Fibroblast of villous mesenchyme (primary cell): ENCODE measurements around the gene GDF2. TPM values are rescaled to one million over a fixed set of nuclear protein-coding genes. Genes with fewer than 3 reads are reported as not detected.

Source experiments
- DNase-seq: peaks from one replicate; pipeline ENCODE4 v3.0.0-alpha.2; 2010; ENCODE audit warnings: low read depth
- H3K4me3 ChIP-seq: 2 replicates; pipeline ENCODE4 v1.5.1; 2011; ENCODE audit warnings: low read depth, mild to moderate bottlenecking, low read length
- CTCF ChIP-seq: IDR thresholded peaks from 2 replicates; pipeline ENCODE4 v1.5.1; 2012; ENCODE audit warnings: low read depth, mild to moderate bottlenecking, low read length; ENCODE audit not compliant: insufficient read depth
- total RNA-seq: library from RNA; depleted of rRNA; stranded (reverse); fragments of >200 nt; gene quantifications from 2 replicates; pipeline ENCODE4 v1.2.3, GENCODE V29; 2012

GDF2 gene
- total RNA-seq, 1 donor, result not detected

GRCh38 chr10:47364911-47365310 is 42.7 kb downstream of the GDF2 start:
- DNase-seq, result no peak
- H3K4me3 ChIP-seq, result no peak overlapping the region
- no peak for TF ChIP-seq CTCF

GRCh38 chr10:47365431-47366180 is 43.4 kb downstream of the GDF2 start:
- no peak for DNase-seq
- H3K4me3 ChIP-seq, result no peak overlapping the region
- TF ChIP-seq CTCF, result no peak

- no peak for TF ChIP-seq CTCF
- no peak for DNase-seq
- no peak overlapping the region for H3K4me3 ChIP-seq
Measured at GRCh38 chr10:47366181-47366631, 44.0 kb downstream of the GDF2 start.

GRCh38 chr10:47366731-47367460 is 44.6 kb downstream of the GDF2 start:
- no peak for TF ChIP-seq CTCF
- H3K4me3 ChIP-seq, result no peak overlapping the region
- DNase-seq, result no peak

- no peak for DNase-seq
- H3K4me3 ChIP-seq, result no peak overlapping the region
- no peak for TF ChIP-seq CTCF
Measured at GRCh38 chr10:47367646-47368045, 45.4 kb downstream of the GDF2 start.

- no peak for DNase-seq
- no peak overlapping the region for H3K4me3 ChIP-seq
- no peak for TF ChIP-seq CTCF
Measured at GRCh38 chr10:47368431-47369180, 46.4 kb downstream of the GDF2 start.
